ENCODE measurements around the gene UHMK1.

GRCh38 chr1:162538815-162539431, 41.3 kb downstream of the UHMK1 start:
- TF ChIP-seq POLR2A (IDR thresholded peaks at IDR 0.05; ENCODE audit: extremely low read depth, insufficient read length) (no peak), CTCF (IDR thresholded peaks at IDR 0.05; ENCODE audit: low read depth, low read length) (no peak), MYC (IDR thresholded peaks at IDR 0.05; ENCODE audit: low read depth, low read length) (no peak)
